K562 (cell line): ENCODE results near the gene NDUFS6. TPM values are rescaled to one million over a fixed set of nuclear protein-coding genes. Genes with fewer than 3 reads are reported as not detected.

Experiments used
- ARNT ChIP-seq, 2 experiments: fragments of 450-650 bp; IDR thresholded peaks; 2 replicates each; pipeline ENCODE4 v1.6.1; 2016; ENCODE audit warnings: mild to moderate bottlenecking in 1 of 2
- BCOR ChIP-seq: fragments of 450-650 bp; IDR thresholded peaks from 2 replicates; pipeline ENCODE4 v1.6.1; 2016
- BRD4 ChIP-seq: fragments of 200-600 bp; sonication (generic); IDR thresholded peaks from 2 replicates; pipeline ENCODE4 v1.6.1; 2017; ENCODE audit warnings: inconsistent platforms
- CEBPG ChIP-seq, 3 experiments: fragments of 200-800 bp in 1 of 3; sonication (Bioruptor generic) in 1 of 3; sonication (generic) in 1 of 3; formaldehyde crosslinking in 1 of 3; IDR thresholded peaks in 2 of 3; conservative IDR thresholded peaks in 1 of 3; 2 replicates each; pipeline versions ENCODE4 v1.6.1 to v1.8.0; 2016 to 2022; ENCODE audit warnings: missing compliant biosample characterization in 2 of 3, missing genetic modification characterization in 2 of 3, mild to moderate bottlenecking in 1 of 3, missing genetic modification reagents in 1 of 3
- CHCHD3 ChIP-seq: fragments of 250-450 bp; sonication (Bioruptor Pico); IDR thresholded peaks from 2 replicates; pipeline ENCODE4 v2.1.2; 2022; ENCODE audit warnings: mild to moderate bottlenecking
- CREB1 ChIP-seq, 2 experiments: sonication (generic) in 1 of 2; formaldehyde crosslinking in 1 of 2; IDR thresholded peaks; 2 replicates each; pipeline versions ENCODE4 v1.6.1 to v1.8.0; 2012 to 2022; ENCODE audit warnings: inconsistent platforms in 1 of 2, mild to moderate bottlenecking in 1 of 2, missing genetic modification reagents in 1 of 2, moderate library complexity in 1 of 2
- ERF ChIP-seq: fragments of 450-650 bp; formaldehyde crosslinking; IDR thresholded peaks from 2 replicates; pipeline ENCODE4 v1.4.0; 2020; ENCODE audit warnings: mild to moderate bottlenecking, mixed read lengths
- GATA2 ChIP-seq: sonication (generic); formaldehyde crosslinking; IDR thresholded peaks from 2 replicates; pipeline ENCODE4 v1.4.0; 2020; ENCODE audit warnings: mild to moderate bottlenecking, missing genetic modification reagents
- LARP7 ChIP-seq: fragments of 450-650 bp; IDR thresholded peaks from 2 replicates; pipeline ENCODE4 v1.6.1; 2016
- NFYB ChIP-seq: IDR thresholded peaks from 2 replicates; pipeline ENCODE4 v1.6.1; 2011; ENCODE audit warnings: mild to moderate bottlenecking, moderate library complexity; ENCODE audit not compliant: insufficient read length; ENCODE audit errors: extremely low read depth
- NR0B1 ChIP-seq: fragments of 450-650 bp; IDR thresholded peaks from one replicate; pipeline ENCODE4 v1.6.1; 2018; ENCODE audit warnings: mild to moderate bottlenecking, moderate library complexity; ENCODE audit not compliant: partially characterized antibody
- PHF8 ChIP-seq: fragments of 200-600 bp; sonication (generic); IDR thresholded peaks from 2 replicates; pipeline ENCODE4 v1.6.1; 2012; ENCODE audit warnings: mixed run types, mild to moderate bottlenecking, inconsistent platforms, low read length, moderate library complexity, borderline replicate concordance
- PRDM10 ChIP-seq: fragments of 450-650 bp; IDR thresholded peaks from 2 replicates; pipeline ENCODE4 v1.6.1; 2018; ENCODE audit not compliant: partially characterized antibody
- SNRNP70 ChIP-seq: fragments of 200-400 bp; formaldehyde crosslinking; optimal IDR thresholded peaks from 2 replicates; pipeline ENCODE3; 2017; ENCODE audit warnings: low read depth, low read length
- SP2 ChIP-seq: IDR thresholded peaks from 2 replicates; pipeline ENCODE4 v1.6.1; 2011; ENCODE audit warnings: mild to moderate bottlenecking, low read depth, low read length, moderate library complexity; ENCODE audit not compliant: poor library complexity, severe bottlenecking; ENCODE audit errors: extremely low read depth
- TCF7 ChIP-seq: sonication (generic); IDR thresholded peaks from 2 replicates; pipeline ENCODE4 v1.6.1; 2016; ENCODE audit warnings: antibody characterized with exemption, borderline replicate concordance
- XRCC5 ChIP-seq: fragments of 200-400 bp; formaldehyde crosslinking; IDR thresholded peaks from 2 replicates; pipeline ENCODE4 v1.6.1; 2017; ENCODE audit warnings: low read depth, mild to moderate bottlenecking, low read length
- ZKSCAN3 ChIP-seq: fragments of 250-450 bp; sonication (Bioruptor Pico); IDR thresholded peaks from 2 replicates; pipeline ENCODE4 v1.4.0; 2020
- ZNF311 ChIP-seq: fragments of 250-450 bp; sonication (Bioruptor Pico); IDR thresholded peaks from 2 replicates; pipeline ENCODE4 v1.4.0; 2020; ENCODE audit warnings: mild to moderate bottlenecking, moderate library complexity
- ZNF354B ChIP-seq: fragments of 250-450 bp; sonication (Bioruptor Pico); IDR thresholded peaks from 2 replicates; pipeline ENCODE4 v1.4.0; 2020
- ZNF79 ChIP-seq: fragments of 250-450 bp; sonication (Bioruptor Pico); IDR thresholded peaks from 2 replicates; pipeline ENCODE4 v1.4.0; 2020; ENCODE audit warnings: low read depth, mild to moderate bottlenecking, moderate library complexity
- polyA plus RNA-seq, 8 experiments: library from polyadenylated mRNA; depleted of rRNA in 4 of 8; stranded (reverse) in 5 of 8; unstranded in 3 of 8; fragments of >200 nt; fragmentation: Nextera tagmentation in 2 of 8; fragmentation: Illumina TruSeq in 1 of 8; extraction: Ambion mirVana in 2 of 8; extraction: Trizol in 1 of 8; gene quantifications; 2 replicates each; pipeline versions ENCODE4 v1.2.1 to v1.2.3, GENCODE V29; 2011 to 2014; ENCODE audit warnings: inconsistent platforms in 1 of 8, missing spikeins in 1 of 8
- total RNA-seq, 7 experiments: library from RNA; depleted of rRNA in 6 of 7; stranded (reverse); fragments of >200 nt in 6 of 7; fragmentation: Illumina TruSeq in 2 of 7; extraction: Trizol in 2 of 7; gene quantifications; 2 replicates each; pipeline versions ENCODE4 v1.2.1 to v1.2.3, GENCODE V29; 2011 to 2021; ENCODE audit warnings: low replicate concordance in 1 of 7
- TF ChIP-seq, protein P1 (sequence below): sonication (generic); formaldehyde crosslinking; IDR thresholded peaks from 2 replicates; pipeline ENCODE4 v1.8.0; 2022; ENCODE audit warnings: missing genetic modification reagents, mild to moderate bottlenecking, moderate library complexity, borderline replicate concordance

Gene NDUFS6
- total and polyA plus RNA-seq, 9 of the 15 experiments (the other 6 are each of a cell fraction or from before 2014, with no cell fraction given), result 36.1 to 291 (median 77.0) TPM

- TF ChIP-seq NFYB, result no peak
- no peak for TF ChIP-seq ERF (CRISPR knock-in tag)
- TF ChIP-seq ZNF311, result no peak
- TF ChIP-seq LARP7, result no peak
- no peak for TF ChIP-seq SNRNP70
- peak; percentile 87 for TF ChIP-seq CREB1 (IDR thresholded peaks at IDR 0.05)
- peak; percentile 83 for TF ChIP-seq CREB1 (CRISPR knock-in tag; IDR thresholded peaks at IDR 0.05)
- TF ChIP-seq CEBPG (CRISPR knock-in tag; IDR thresholded peaks at IDR 0.05), result no peak
- TF ChIP-seq CEBPG (tag; conservative IDR thresholded peaks at IDR 0.05 in 1 of 2, IDR thresholded peaks at IDR 0.05 in 1 of 2), result no peak
- TF ChIP-seq XRCC5, result no peak
- TF ChIP-seq BRD4, result no peak
- peak in 1 of 2 experiments; percentile 55; a peak in 2 of 4 replicates for TF ChIP-seq ARNT (IDR thresholded peaks at IDR 0.05)
- 0 out of 2 replicates have a peak, but pooled peaks have one; percentile 13 for TF ChIP-seq BCOR
- TF ChIP-seq, protein P1, sequence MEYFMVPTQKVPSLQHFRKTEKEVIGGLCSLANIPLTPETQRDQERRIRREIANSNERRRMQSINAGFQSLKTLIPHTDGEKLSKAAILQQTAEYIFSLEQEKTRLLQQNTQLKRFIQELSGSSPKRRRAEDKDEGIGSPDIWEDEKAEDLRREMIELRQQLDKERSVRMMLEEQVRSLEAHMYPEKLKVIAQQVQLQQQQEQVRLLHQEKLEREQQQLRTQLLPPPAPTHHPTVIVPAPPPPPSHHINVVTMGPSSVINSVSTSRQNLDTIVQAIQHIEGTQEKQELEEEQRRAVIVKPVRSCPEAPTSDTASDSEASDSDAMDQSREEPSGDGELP (CRISPR knock-in tag), result peak; percentile 66
- peak; percentile 24 for TF ChIP-seq PRDM10
- no peak for TF ChIP-seq NR0B1
- TF ChIP-seq ZKSCAN3 (CRISPR knock-in tag), result no peak
- TF ChIP-seq GATA2 (CRISPR knock-in tag), result no peak
- peak; percentile 79; the same call in 1 of the 2 replicates for TF ChIP-seq PHF8
- TF ChIP-seq CHCHD3 (CRISPR knock-in tag), result no peak
- TF ChIP-seq TCF7, result 0 out of 2 replicates have a peak, but pooled peaks have one; percentile 31
- no peak for TF ChIP-seq ZNF79 (CRISPR knock-in tag)
- no peak for TF ChIP-seq ZNF354B (CRISPR knock-in tag)
- TF ChIP-seq SP2, result no peak
Observed at GRCh38 chr5:1799602-1800471, 1.4 kb upstream of the NDUFS6 start, which contains the start of gene MRPL36 (continued).
